ENCODE results near the gene CDR2L. TPM values are rescaled to one million over a fixed set of nuclear protein-coding genes. Genes with fewer than 3 reads are reported as not detected.

CDR2L gene
- 35.6 to 53.4 TPM (median 48.8 TPM) in 5 replicates for total RNA-seq (2022; extraction: Qiagen RNA extraction; ENCODE audit: low read depth)

GRCh38 chr17:74987418-74987908 lies at the start of gene CDR2L:
Gene CDR2L, plus strand, starts transcription at chr17:74987632. Its CDS starts 412 bp downstream, at chr17:74988044.

DNA sequence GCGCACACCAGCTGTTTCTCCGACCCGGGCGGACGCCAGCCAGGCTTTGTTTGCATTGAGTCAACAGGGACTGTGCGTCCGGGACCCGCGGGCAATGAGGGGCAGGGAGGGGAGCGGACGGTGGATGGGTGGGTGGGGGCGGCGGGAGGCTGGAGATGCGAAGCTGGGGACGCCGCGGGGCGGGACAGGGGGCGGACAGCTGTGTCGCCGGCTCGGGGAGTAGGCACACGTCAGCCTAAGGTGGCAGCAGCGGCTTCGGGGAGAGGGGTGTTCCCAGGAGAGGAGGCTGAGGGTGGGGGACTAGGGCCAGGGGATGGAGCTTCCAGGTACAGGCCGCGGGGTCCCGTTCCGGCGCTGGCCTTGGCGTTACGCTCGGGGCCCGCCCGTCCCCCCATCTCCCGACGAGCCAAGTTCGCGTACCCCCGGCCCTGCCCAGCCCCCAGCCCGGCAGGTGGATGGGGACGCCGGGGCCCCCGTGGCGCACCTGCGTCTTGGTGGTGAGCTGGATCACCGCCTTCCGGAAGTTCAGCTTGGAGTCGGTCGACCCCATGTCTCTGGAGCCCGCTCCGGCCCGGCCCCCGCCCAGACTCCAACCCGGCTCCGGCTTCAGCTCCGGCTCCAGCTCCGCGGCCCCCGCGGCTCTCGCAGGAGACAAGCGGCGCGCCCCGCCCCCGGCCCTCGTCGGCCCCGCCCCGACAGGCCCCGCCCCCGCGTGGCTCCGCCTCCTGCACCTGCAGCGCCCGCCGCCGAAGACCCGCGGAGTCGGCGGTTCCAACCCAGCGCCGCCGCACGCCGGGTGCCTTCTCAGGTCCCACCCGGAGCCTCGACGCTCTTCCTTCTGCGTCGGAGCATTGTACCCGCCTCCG lies 15.1 kb upstream of the CDR2L start, which contains the start of gene HID1:
Gene HID1 (minus strand): TSS at position 653 of the 866 bp plus-strand sequence. CDS start 103 bp downstream, at position 550.

GRCh38 chr17:75012346-75013091 lies 25.1 kb downstream of the CDR2L start, which contains the start of gene MRPL58:
Gene MRPL58, plus strand, starts transcription at chr17:75012670. Its CDS starts 17 bp downstream, at chr17:75012687.

GRCh38 chr17:75046407-75047289 lies 59.2 kb downstream of the CDR2L start, which contains the start of the genes ATP5PD and KCTD2:
Gene ATP5PD, minus strand, starts transcription at chr17:75046969. Its CDS starts 4,319 bp downstream, at chr17:75042650.
Gene KCTD2, plus strand, starts transcription at chr17:75047225. Its CDS starts 26 bp downstream, at chr17:75047251.

Other genes starting within 250 kb of the CDR2L start
- gene NHERF1, start 239.0 kb upstream of the CDR2L start, total RNA-seq (2022; extraction: Qiagen RNA extraction; ENCODE audit: low read depth): 31.7 to 46.3 TPM (median 44.9 TPM) in 5 replicates
- gene NAT9, start 211.3 kb upstream of the CDR2L start, total RNA-seq (2022; extraction: Qiagen RNA extraction; ENCODE audit: low read depth): 47.7 to 60.1 TPM (median 54.9 TPM) in 5 replicates
- gene GRIN2C, start 127.7 kb upstream of the CDR2L start, total RNA-seq (2022; extraction: Qiagen RNA extraction; ENCODE audit: low read depth): 0.13 to 0.50 TPM (median 0.28 TPM) in 5 replicates
- gene FDXR, start 114.6 kb upstream of the CDR2L start, total RNA-seq (2022; extraction: Qiagen RNA extraction; ENCODE audit: low read depth): 42.6 to 65.7 TPM (median 63.3 TPM) in 5 replicates
- 0.07 TPM in 1 of 5 replicates, not detected in the others for gene FADS6, start 94.0 kb upstream of the CDR2L start, total RNA-seq (2022; extraction: Qiagen RNA extraction; ENCODE audit: low read depth)
- 0.07 TPM in 3 of 5 replicates, not detected in the others for gene USH1G, start 64.4 kb upstream of the CDR2L start, total RNA-seq (2022; extraction: Qiagen RNA extraction; ENCODE audit: low read depth)
- gene OTOP2, start 63.4 kb upstream of the CDR2L start, total RNA-seq (2022; extraction: Qiagen RNA extraction; ENCODE audit: low read depth): 0.07 to 0.11 TPM in 2 of 5 replicates, not detected in the others
- gene OTOP3, start 51.7 kb upstream of the CDR2L start, total RNA-seq (2022; extraction: Qiagen RNA extraction; ENCODE audit: low read depth): not detected in 5 replicates
- 6.1 to 9.2 TPM (median 9.0 TPM) in 5 replicates for gene HID1, start 14.9 kb upstream of the CDR2L start, total RNA-seq (2022; extraction: Qiagen RNA extraction; ENCODE audit: low read depth)
- gene MRPL58, start 25.0 kb downstream of the CDR2L start, total RNA-seq (2022; extraction: Qiagen RNA extraction; ENCODE audit: low read depth): 76.3 to 88.4 TPM (median 82.0 TPM) in 5 replicates
- 461 to 594 TPM (median 516 TPM) in 5 replicates for gene ATP5PD, start 59.3 kb downstream of the CDR2L start, total RNA-seq (2022; extraction: Qiagen RNA extraction; ENCODE audit: low read depth)
- 28.0 to 30.8 TPM (median 29.8 TPM) in 5 replicates for gene KCTD2, start 59.6 kb downstream of the CDR2L start, total RNA-seq (2022; extraction: Qiagen RNA extraction; ENCODE audit: low read depth)
- 22.1 to 37.5 TPM (median 30.9 TPM) in 5 replicates for gene SLC16A5, start 100.3 kb downstream of the CDR2L start, total RNA-seq (2022; extraction: Qiagen RNA extraction; ENCODE audit: low read depth)
- 17.1 to 22.7 TPM (median 18.6 TPM) in 5 replicates for gene ARMC7, start 122.3 kb downstream of the CDR2L start, total RNA-seq (2022; extraction: Qiagen RNA extraction; ENCODE audit: low read depth)
- 82.9 to 136 TPM (median 131 TPM) in 5 replicates for gene NT5C, start 144.1 kb downstream of the CDR2L start, total RNA-seq (2022; extraction: Qiagen RNA extraction; ENCODE audit: low read depth)
- 699 to 981 TPM (median 832 TPM) in 5 replicates for gene JPT1, start 166.9 kb downstream of the CDR2L start, total RNA-seq (2022; extraction: Qiagen RNA extraction; ENCODE audit: low read depth)
- gene SUMO2, start 195.3 kb downstream of the CDR2L start, total RNA-seq (2022; extraction: Qiagen RNA extraction; ENCODE audit: low read depth): 369 to 399 TPM (median 390 TPM) in 5 replicates
- 84.5 to 125 TPM (median 100 TPM) in 5 replicates for gene NUP85, start 218.0 kb downstream of the CDR2L start, total RNA-seq (2022; extraction: Qiagen RNA extraction; ENCODE audit: low read depth)

Measured in A549 treated with RU486 at 1 μM for 4 hours (cell line).